Measurements from ENCODE around the gene MAGEB17.
"Not testable (repeated sequence)": the region's sequence is repeated elsewhere in the genome, so short reads cannot be mapped to it uniquely, and the experiment has no call there.

- TF ChIP-seq ZNF274 (IDR thresholded peaks at IDR 0.05; ENCODE audit: low read depth, low read length); SUZ12 (IDR thresholded peaks at IDR 0.05; ENCODE audit: extremely low read depth, insufficient read depth, insufficient read length); YY1 (IDR thresholded peaks at IDR 0.05; ENCODE audit: insufficient read depth, insufficient read length): not testable (repeated sequence)
These were observed 16.6 kb downstream of the MAGEB17 start for GRCh38 chrX:16183843-16184242.
